ENCODE measurements around the gene SPACA6.

SPACA6 gene

DNA sequence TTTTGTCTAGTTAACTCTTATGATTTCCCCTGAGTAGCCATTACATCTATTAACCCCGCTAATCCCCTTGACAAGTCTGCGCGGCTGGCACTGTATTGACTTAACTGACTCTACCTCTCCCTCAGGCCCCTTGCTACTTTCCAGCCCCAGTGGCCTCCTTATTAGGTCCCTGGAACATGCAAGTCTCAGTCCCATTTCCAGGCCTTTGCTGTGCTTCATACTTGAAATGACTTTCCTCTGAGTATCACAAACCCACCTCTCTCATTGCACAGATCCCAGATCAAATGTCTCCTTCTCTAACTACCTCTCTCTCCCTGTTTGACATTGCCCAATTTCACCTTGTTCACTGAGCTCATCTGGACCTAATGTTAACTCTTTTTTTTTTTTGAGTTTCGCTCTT lies 13.2 kb downstream of the SPACA6 start:
- no peak for DNase-seq (ENCODE audit: low spot score)

DNA sequence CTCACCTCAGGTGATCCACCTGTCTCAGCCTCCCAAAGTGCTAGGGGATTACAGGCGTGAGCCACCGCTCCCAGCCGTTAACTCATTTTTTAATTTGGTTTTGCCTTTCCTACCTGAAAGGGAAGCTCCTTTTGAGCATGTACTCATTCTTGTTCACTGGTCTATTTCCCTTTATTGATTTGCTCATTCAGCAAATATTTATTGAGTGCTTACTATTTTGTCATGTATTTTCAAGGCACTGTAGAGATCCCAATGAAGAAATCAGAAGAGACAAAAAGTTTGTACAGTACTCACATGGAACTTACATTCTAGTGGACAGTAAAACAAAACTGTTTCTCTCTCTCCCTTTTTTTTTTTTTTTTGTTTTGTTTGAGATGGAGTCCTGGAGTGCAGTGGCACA lies 13.8 kb downstream of the SPACA6 start:
- DNase-seq (ENCODE audit: low spot score): no peak

DNA sequence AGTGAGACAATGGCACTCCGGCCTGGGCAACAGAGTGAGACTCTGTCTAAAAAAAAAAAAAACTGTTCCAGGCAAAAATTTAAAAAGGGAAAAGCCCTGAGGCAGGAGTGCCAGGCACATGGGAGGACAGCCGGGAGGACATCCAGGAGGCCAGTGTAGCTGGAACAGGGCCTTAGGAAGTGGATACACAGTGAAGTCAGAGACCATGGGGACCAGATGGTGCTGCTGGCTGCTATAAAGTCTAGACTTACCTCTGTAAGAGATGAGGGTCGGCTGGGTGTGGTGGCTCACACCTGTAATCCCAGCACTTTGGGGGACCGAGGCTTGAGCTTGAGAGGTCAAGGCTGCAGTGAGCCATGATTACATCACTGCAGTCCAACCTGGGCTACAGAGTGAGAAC lies 15.7 kb downstream of the SPACA6 start:
- DNase-seq (ENCODE audit: low spot score): no peak

DNA sequence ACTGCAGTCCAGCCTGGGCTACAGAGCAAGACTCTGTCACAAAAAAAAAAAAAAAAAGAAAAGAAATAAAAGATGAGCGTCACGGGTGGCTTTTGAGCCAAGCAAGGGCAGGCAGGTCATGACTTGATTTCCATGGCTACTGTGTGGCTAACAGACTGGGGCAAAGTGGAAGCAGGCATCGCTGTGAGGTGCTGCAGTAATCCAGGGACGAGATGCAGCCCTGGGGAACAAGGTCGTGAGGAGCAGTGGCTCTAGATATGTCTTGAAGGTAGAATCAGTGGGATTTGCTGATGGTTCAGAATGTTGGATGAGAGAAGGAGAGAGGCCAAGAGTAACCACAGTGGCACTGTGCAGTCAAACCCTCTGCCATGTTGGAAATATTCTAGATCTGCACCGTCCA lies 16.4 kb downstream of the SPACA6 start:
- DNase-seq (ENCODE audit: low spot score): no peak

DNA sequence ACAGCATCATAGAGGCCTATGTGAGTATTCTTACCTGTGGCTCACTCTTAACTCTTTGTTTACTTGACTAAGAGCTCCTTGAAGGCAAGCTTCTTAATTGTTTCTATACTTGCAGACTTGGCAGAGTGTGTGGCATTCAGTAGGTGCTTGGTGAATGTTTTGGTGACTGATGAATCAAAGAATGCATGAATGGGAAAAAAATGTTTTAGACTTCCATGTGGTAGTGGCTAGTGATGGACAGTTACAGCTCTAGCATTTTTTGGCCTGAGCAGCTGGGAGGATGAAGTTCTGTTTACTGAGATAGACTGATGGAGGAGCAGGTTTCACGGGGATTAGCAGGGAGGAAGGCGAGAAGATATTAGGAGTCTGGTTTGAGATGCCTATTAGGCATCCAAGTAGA lies 17.0 kb downstream of the SPACA6 start:
- DNase-seq (ENCODE audit: low spot score): no peak

DNA sequence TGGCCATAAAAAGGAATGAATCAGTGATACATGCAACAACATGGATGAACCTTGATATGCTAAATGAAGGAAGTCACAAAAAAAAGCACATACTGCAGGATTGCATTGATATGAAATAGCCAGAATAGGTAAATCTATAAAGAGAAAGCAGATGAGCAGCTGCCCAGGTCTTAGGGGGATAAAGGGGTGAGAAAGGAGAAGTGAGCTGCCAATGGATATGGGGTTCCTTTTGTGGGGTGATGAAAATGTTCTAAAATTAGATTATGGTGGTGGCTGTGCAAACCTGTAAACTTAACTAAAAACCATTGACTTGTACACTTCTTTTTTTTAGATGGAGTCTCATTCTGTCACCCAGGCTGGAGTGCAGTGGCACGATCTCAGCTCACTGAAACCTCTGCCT lies 18.6 kb downstream of the SPACA6 start:
- no peak for DNase-seq (ENCODE audit: low spot score)

DNA sequence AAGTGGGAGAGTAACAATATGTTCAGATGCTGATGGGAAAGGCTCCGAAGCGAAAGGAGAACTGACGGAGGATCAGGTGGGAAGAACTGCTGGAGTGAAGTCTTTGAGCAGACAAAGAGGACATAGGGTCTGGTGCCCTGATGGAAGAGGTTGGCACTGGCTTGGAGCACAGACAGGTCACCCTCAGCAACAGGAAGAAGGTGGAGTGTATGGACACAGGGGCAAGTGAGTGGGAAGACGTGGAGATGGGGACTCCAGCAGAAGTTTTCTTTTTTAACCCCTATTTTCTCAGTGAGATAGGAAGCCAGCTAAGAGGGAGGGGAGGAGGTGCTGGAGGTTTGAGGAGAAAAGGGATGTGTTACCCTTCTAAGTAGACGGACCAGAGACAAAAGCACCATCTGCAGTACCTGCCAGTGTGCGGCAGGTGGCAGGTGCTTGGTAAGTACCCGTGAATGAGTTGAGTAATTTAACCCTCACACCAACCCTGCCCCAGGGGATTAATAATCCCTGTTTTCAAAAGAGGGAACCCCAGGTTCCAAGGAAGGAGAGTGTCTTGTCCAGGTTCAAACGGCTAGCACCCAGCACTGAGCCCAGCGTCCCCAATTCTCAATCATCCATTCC lies 19.4 kb downstream of the SPACA6 start:
- no peak for DNase-seq (ENCODE audit: low spot score)

DNA sequence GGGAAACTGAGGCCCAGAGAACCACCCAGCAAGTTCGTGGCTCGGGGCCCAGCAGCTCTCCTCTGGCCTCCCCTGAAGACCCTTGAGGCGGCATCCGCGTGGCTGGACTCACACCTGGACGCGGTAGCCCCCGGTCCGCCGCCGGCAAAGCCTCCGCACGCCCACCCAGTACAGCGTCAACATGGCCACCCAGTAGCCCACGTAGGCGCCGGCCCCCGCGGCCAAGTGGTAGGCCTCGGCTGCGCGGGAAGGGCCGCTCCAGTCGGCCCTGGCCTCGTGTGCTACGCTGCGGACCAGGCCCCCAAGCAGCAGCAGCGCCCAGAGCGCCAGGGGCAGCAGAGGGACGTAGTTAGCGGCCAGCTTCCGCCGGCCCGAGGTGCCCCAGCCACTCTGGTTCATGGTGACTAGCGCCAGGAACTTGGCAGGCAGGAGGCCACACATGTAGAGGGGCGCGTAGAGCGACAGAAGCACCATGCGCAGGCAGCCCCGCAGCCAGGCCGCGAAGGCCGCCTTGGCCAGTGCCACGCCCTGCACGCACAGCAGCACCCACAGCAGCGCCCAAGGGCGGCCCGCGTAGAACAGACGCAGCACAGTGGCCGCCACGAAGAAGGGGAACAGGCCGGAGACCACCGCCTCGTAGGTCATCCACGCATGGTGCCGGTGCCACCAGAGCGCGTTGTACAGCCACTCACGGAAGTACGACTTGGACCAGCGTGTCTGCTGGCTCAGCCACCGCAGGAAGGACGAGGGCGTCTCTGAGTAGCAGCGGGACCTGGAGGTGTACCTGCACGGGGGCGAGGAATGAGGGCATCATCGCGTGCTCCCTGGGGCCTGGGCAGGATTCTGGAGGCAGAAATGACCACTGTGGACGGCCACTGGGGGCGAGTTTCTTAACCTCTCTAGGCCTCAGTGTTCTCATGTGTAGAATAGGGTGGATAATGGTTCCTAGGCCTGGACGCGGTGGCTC lies 20.5 kb downstream of the SPACA6 start:
- no peak for DNase-seq (ENCODE audit: low spot score)

DNA sequence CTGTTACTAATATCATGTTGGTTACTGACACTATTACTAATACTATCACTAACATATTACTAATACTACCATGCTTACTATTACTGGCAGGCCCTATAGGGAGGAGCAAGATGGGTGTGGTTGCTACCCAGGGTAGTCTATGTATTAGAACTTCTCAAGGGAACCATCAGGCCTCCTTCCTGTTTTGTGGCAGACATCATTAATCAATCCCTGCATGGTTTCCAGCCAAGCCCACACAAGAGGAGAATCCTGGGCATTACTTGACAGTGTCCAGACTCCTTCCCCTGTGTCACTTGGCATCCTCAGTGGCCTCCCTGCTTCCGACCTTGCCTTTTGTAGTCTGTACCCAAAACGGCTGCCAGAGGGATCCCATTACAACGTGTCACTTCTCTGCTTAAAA lies 21.7 kb downstream of the SPACA6 start:
- no peak for DNase-seq (ENCODE audit: low spot score)

DNA sequence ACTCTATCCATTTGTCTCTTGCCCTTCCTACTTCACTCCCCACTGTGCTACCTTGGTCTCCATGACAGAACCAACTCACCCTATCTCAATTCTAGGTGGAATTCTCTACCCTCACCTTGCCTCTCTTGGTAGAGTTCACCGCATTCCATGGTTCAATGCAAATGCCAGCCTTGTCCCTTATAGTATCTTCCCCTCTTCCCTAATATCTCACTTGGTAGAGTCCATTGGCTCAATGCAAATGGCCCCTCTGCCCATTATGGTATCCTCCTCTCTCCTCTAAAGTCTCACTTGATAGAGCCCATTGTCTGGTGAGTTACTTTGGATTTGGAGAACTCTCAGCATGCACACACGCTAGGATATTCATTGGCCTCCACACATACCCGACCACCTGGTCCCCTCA lies 22.7 kb downstream of the SPACA6 start:
- no peak for DNase-seq (ENCODE audit: low spot score)

DNA sequence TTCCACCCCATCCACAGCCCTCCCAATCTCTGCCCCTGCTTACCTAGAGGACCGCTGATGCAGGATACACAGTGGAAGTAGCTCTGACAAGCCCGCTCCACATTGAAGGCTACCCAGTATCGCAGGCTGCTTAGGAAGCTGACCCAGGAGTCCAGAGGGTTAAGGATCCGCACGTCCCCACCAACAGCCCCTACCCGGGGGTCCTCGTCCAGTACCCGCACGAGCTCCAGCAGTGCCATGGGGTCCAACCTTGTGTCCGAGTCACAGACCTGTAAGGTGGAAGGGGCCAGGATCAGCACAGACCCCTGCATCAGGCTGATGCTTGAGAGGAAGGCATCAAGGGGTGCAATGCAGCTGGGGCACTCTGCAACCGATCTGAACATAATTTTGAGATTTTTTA lies 23.8 kb downstream of the SPACA6 start:
- no peak for DNase-seq (ENCODE audit: low spot score)

DNA sequence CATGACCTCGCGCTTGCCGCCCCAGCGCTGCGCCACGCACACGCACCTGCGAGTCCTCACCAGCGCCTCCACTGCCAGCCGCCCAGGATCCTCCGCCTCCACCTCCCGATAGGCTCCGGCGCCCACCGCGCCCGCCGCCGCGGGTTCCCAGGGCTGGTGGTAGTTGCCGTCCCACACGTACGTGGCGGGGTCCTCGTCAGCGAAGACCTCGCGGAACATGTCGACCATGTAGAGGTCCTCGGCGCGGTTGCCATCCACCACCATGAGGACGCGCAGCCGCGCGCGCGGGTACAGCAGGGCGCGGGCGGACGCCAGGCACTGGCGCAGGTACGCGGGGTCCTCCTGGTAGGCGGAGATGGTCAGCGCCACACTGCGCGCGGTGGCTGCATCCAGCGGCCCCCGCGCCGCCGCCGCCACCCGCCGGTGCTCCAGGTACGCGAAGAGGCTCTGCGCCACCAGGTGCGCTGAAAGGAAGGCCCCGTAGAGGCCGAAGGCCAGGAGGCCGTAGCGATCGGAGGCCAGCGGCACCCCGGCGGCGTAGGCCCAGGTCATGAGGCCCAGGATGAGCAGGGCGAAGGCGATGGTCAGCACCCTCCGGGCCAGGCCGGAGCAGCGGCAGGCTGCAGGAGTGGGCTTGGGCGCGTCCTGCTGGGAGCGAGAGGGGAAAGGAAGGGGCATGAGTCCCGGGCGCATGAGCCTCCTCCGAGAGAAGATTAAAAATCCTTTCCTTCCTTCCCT lies 26.3 kb downstream of the SPACA6 start:
- DNase-seq (ENCODE audit: low spot score): no peak

DNA sequence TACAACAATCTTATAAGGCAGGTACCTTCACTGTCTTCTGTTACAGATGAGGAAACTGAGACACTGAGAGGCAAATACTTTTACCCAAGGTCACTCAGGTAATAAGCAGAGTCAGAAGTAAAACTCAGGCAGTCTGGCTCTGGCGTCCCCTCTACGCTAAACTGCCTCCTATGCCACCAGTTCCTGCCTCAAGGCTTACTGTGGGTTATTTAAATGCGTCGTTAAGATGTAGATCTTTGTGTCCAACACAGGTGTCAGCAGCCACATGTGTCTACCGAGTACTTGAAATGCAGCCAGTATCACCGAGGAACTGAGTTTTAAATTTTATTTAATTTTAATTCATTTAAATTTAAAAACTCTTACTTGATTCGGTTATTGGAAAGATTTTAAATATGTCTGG lies 28.8 kb downstream of the SPACA6 start:
- no peak for DNase-seq (ENCODE audit: low spot score)

DNA sequence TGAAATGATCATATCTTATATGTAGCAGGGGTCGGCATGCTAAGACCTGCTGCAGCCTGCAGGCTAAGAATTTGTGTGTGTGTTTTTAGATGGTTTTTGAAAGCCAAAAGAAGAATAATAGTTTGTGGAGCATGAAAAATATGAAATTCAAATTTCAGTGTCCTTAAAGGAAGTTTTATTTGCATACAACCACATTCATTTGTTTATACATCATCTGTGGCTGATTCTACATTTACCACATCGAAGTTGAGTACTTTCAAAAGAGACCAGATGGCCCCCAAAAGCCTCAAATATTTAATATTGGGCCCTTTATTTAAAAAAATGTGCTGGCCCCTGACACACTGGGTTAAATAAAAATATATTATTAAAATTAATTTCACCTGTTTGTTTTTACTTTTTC lies 29.4 kb downstream of the SPACA6 start:
- DNase-seq (ENCODE audit: low spot score): no peak

DNA sequence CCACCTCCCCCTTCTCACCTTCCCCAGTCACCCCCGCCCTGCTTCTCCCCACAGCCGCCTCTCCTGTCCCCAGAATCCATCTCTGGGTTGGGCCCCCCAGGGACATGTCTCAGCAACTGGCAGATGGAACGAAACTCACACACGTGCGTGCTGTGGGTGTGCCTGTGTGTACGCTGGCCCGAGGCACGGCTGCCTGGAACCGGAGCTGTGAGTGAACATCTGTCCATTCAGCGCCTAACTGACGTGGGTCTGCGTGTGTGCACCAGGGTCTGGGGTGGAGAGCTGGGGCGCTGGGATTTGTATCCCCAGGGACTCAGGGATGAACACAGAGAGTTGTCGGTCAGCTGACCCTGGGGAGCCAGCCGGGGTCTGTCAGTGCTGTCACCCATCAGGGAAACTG lies 31.4 kb downstream of the SPACA6 start:
- peak; percentile 72 for DNase-seq (ENCODE audit: low spot score)

DNA sequence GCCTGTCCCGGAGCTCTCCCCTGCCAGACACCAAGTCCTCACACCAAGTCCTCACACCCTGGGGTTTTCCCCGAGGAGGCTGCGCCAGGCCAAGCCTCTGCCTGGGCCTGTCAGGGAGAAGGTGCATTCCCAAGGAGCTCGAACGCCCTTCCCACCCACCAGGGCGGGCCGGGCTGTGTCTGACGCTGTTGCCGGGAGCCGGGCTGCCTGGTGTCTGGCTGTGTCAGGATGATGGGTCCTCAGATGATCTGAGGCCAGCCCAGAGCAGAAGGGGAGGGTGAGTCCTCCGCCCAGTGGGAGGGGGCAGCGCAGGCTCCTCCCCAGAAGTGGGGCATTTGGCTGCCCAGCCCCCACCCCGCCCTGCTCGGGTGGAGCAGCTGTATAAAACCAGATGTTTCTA lies 32.9 kb downstream of the SPACA6 start:
- peak; percentile 94 for DNase-seq (ENCODE audit: low spot score)

DNA sequence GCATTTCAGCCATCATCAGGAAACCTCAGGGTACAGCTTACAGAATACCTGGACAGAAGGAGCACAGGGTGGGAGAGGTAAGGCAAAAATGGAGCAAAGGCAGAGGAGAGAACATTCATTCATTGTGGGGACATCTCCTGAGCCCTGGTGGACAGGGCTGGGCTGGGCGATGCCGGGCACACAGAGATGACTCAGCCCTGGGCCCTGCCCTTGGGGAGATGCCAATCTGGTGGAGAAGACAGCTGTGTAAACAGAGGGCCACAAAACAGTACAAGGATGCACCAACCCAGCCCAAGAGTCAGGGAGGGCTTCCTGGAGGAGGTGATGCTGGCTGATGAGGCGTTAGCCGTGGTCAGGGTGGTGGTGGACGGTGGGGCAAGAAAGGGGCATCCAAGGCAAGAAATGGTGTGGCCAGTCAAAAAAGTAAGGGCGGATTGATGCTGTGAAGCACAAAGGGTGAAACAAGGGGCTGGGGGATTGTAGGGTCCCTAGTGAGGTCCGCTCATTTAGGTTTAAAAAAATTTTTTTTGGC lies 34.3 kb downstream of the SPACA6 start:
- peak; percentile 83 for DNase-seq (ENCODE audit: low spot score)

DNA sequence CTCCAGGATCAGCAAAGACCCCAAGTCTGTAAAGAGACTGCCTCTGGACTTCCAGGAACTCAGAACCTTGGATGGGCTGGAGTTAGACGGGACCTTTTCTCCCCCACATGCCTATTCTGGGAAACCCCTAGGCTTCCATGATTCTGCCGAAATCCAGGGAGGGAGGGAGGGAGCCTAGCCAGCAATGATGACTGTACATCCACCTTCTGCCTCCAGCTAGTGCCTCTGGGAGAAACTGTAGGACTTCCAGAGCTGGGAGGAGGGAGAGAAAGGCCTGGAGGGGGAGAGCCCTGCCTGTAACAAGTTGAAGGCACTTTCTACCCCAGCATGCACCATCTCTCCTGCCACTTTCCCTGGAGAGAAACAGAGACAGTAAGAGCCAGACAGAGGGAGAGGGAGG lies 36.7 kb downstream of the SPACA6 start:
- DNase-seq (ENCODE audit: low spot score): peak; percentile 72

DNA sequence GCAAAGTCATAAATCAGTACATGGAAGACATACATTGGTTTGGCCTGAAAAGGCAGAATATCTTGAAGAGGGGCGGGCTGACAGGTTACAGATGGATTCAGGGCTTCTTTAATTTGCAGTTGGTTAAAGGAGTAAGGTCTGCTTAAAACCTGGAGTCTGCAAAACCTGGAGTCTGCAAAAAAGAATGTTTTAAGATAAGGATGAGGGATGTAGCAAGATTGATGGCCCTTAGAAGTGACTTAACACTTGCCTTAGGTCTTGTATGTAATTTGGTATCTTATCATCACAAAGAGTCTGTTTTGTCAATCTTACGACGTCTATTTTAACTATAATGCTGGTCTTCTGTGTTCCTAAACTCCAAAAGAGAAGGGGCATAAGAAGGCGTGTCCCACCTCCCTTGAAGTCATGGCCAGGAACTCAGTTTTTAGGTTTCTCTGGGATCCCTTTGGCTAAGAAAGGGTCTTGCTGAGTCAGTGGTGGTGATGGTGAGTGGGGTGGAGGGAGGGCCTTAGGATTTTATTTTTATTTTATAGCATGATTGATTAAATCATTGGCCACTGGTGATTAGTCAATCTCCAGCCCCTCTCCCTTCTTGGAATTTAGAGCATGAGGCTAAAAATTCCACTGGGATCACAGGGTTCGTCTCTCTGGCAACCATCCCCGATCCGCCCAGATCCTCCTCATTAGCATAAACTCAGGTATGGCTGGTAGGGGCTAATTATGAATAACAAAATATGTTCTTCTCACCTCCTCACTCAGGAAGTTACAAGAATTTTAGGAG lies 40.8 kb downstream of the SPACA6 start:
- no peak for DNase-seq (ENCODE audit: low spot score)

DNA sequence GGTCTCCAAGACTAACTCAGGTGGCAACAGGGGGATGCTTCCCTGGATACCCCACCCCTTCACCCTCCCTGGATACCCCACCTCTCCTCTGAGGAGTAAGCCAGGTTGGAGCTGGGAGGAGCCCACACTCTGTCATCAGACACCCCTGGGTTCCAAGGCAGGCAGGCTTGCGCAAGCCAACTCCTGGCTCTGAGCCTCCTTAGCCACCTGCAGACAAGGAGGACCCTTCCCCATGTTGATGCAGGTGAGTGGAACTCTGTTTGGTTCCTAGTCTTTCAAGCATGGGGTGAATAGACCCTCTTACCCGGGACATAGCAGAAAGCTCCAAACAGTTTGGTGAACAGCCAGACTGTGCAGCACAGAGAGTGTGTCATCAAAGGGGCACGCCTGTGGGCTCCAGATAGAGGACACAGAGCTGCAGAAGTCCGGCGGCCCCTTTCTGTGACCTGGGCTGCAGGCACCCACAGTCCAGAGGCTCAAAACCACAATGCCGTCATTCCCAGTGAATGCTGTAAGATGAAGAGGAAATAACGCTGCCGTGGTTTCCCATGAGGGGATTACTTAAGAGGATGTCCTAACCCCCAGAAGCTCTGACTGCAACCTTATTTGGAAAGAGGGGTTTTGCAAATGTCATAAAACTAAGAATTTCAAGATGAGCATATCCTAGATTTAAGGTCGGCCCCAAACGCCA lies 42.8 kb downstream of the SPACA6 start:
- peak; percentile 82 for DNase-seq (ENCODE audit: low spot score)

DNA sequence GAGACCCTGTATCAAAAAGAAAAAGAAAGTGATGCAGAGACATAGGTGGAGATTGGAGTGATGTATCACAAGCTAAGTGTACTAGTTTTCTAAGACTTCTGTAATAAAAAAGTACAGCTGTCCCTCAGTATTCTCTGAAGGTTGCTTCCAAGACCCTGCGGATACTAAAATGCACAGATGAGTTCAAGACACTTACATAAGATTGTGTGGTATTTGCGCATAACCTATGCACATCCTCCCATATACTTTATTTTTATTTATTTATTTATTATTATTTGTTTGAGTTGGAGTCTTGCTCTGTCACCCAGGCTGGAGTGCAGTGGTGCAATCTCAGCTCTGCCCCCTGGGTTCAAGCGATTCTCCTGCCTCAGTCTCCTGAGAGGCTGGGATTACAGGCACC lies 44.3 kb downstream of the SPACA6 start:
- no peak for DNase-seq (ENCODE audit: low spot score)
